GM18870 (cell line): ENCODE results near the gene KYNU.
"Not testable (repeated sequence)": the region's sequence is repeated elsewhere in the genome, so short reads cannot be mapped to it uniquely, and the experiment has no call there.

ENCODE experiments used
- ATAC-seq: cut with Tn5 transposase; IDR thresholded peaks from one replicate; pipeline ENCODE4 v1.9.1; 2021; ENCODE audit warnings: moderate library complexity; ENCODE audit not compliant: unreplicated experiment

KYNU gene

DNA sequence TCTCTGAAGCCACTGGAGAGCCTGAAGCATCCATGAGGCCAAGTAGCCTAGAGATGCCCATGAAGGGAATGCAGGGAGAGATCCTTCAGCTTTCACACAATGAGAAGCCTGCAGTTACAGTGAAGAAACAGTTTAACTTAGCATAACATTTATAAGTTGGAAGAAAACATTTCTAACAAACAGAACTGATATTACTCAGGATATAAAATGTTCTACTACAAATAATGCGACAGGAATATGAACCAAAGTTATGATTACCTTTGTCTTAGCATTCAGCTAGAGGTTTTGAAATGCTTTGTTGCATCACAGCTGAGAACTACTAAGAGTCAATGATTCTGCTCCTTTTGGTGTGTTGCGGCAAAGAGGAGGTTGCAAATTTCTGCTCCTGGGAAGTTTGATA, 6.9 kb upstream of the KYNU start:
- ATAC-seq, result no peak

- ATAC-seq, result no peak
Measured at GRCh38 chr2:142871396-142871795, 6.1 kb upstream of the KYNU start.

DNA sequence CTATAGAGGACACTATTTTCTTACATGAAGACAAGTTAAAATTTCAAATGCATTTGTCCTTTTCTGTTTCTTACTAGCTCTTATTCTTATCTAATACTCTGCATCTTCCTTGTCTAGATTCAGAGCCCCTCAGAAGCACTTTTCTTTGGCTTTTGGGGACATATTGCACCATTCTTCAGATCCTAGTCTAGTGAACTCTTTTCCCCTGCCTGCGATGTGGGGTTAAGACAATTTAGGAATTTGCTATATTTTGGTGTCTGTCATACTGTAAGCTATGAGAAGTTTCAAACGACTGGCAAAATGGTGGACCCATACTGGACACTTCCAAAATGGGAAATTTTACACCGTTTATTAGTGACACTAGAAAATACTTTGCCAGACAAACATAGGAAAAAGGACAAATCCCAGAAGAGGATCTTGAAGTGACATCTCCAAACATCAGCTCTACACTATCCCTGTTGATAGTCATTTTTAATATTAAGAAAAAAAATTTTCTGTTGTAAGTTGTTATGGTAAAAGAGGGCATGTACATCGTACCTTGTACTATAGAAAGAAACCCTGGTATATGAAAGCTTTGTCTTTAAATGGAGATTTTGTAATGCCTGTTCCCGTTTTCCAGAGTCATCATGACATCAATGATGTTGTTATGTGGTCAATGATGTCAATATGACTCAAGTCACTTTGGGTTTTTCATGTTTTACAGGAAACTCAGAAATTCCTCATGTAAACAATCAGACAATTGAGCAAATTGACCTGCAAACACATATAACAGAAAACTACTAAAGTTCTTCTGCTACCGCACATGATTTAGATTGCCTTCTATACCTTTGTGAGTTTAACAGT, 4.4 kb upstream of the KYNU start:
- no peak for ATAC-seq

- ATAC-seq, result no peak
Measured at GRCh38 chr2:142873831-142874287, 3.6 kb upstream of the KYNU start.

DNA sequence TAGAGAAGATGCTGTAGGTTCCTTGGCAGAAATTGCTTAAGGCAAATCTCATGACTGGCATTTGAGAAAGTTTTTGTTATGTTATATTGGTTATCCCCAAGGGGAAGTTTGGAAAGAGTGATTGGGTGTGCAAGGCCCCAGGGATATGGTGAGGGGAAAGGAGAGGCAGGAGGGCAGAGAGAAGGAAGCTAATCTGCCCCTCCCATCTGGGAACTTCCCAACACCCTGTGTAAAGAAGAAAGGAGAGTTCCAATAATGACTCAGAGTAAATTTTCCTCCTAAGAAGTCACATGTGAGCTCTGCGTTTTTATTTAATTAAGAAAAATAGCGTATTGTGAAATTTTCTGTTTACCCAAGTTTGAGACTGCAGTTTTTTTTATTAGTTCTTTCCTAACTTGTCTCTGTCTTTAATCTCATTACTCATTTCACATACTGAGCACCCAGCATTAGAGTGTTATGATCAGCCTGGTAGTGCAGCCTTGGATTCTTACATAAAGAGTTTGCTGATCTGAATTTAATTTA, 3.1 kb upstream of the KYNU start:
- no peak for ATAC-seq

GRCh38 chr2:142875010-142875409, 2.5 kb upstream of the KYNU start:
- ATAC-seq, result no peak

DNA sequence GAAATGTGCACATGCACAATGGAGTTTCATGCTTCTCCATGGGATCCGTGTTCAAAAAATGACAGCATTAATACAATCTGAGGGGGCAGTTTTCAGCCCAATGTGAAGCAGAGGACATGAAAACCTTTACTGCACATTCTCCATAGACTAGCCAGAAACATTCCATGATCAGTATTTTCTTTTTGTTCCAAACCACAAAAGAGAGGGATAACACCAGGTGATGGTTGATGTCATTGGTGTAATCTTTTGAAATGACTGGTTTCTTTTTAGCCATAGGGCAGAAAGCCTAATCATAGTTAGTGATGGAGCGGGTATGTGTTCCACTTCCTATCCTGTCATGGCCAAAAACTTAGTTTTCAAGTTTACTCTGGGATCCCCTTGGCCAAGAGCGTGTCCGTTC, 1.8 kb upstream of the KYNU start:
- ATAC-seq, result no peak

DNA sequence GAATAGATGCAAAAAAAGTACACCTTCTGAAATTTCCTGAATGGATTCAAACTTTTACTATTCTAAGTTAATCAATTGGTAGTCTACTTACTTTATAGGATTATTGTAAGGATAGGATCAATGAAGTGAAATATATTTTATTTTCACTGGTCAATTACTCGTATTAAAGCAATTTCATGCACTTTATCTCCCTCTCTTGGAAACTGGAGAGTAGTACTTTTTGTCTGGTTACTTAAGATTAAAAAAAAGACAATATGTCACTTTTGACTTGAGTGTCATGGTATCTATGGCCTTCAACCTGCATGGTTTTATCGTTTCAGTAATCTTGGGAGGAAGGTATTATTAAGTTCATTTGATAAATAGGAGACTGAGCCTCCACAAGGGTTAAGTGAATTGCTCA, 1.0 kb upstream of the KYNU start:
- no peak for ATAC-seq

DNA sequence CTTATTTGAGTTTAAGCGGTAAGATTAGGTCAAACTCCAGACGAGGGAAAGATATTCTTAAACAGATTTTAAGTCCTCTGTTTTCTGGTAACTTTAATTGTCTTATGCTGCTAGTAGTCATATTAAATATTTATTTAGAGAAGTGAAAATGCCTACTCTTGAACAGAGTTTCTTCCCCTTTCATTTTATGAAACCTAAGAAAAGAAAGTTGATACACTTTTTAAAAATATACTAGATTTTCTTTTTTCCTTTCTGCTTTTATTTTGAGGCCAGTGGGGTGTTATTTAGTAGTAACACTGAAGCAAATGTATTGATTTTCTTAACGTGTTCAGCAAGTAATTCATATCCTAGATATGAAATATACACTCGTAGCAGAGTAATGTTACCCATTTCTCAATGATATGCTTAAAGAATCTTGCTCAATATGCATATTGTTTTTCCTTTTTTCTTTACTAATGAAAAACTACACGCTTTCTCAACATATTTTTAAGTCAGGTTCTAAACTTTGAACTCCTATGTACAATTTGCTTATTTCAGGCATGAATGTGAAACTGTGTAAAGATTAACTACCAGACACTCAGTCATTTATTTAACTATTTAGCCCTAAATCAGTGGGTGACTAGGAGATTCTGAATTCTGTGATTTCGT, 691 bp downstream of the KYNU start:
- ATAC-seq, result no peak

GRCh38 chr2:142879151-142879550, 1.7 kb downstream of the KYNU start:
- no peak for ATAC-seq

GRCh38 chr2:142880279-142880678, 2.8 kb downstream of the KYNU start:
- no peak for ATAC-seq

DNA sequence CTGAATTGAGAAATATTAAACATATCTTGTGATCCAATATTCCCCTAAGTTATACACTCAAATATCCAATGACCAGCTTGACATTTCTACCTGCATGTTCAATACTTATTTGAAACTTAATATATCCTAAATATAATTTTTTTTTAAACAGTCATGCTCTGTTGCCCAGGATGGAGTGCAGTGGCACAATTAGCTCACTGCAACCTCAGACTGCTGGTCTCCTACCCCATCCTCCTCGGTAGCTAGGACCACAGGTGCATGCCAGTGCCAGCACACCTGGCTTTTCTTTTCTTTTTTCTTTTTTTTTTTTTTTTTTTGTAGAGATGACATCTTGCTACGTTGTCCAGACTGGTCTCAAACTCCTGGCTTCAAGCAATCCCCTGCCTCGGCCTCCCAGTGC, 4.2 kb downstream of the KYNU start:
- no peak for ATAC-seq

GRCh38 chr2:142882500-142882899, 5.0 kb downstream of the KYNU start:
- ATAC-seq, result not testable (repeated sequence)

GRCh38 chr2:142883526-142883925, 6.1 kb downstream of the KYNU start:
- ATAC-seq, result no peak

- no peak for ATAC-seq
Measured at GRCh38 chr2:142885543-142885942, 8.1 kb downstream of the KYNU start.

DNA sequence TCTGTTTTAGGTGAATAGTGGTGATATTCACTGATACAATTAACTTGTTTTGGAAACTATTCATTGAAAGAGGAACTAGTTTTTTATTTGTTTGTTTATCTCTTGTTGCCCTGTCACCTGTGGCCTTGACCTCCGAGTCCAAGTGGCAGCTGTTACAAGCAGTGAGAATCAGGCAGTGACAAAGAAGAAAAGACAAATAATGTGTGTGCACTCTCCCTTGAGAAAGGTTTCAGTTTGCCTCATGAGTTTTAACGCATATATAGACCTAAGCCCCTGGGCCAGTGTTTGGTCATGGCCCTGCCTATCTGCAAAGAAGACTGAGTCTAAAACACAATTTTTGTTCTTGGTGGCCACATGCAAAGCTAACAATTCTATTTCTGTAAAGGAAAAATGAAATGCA, 15.3 kb downstream of the KYNU start:
- ATAC-seq, result peak; percentile 99

DNA sequence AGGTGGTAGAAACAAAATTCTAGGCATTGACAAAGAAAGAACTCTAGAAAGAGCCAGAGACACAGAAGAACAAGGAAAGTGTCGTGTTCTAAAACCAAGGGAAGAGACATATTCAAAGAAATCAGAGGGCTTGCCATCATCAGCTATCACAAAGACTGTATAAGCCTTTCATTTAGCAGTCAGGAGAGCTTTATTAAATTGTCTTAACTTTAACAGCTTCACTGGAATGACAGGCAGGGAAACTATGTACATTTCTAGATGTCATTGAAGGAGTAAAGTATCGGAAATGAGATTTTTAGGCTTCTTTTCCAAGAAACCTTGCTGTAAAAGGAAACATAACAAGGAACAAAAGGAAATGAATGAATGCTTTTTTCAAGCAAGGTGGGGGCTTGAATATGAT, 15.8 kb downstream of the KYNU start:
- no peak for ATAC-seq

- ATAC-seq, result no peak
Measured at GRCh38 chr2:142897807-142898206, 20.3 kb downstream of the KYNU start.

DNA sequence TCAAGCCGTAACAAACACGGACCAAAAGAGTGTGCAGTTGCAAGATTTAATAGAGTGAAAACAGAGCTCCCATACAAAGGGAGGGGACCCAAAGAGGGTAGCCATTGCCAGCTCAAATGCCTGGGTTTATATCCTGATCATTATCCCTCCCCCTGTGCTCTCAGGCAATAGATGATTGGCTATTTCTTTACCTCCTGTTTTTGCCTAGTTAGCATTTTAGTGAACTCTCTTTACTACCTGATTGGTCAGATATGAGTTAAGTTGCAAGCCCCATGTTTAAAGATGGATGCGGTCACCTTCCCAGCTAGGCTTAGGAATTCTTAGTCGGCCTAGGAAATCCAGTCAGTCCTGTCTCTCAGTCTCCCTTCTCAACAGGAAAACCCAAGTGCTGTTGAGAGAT, 22.9 kb downstream of the KYNU start:
- not testable (repeated sequence) for ATAC-seq

- ATAC-seq, result no peak
Measured at GRCh38 chr2:142901780-142902179, 24.3 kb downstream of the KYNU start.

- ATAC-seq, result not testable (repeated sequence)
Measured at GRCh38 chr2:142903726-142904125, 26.3 kb downstream of the KYNU start.

GRCh38 chr2:142907653-142908052, 30.2 kb downstream of the KYNU start:
- ATAC-seq, result no peak
